HG03039 (cell line): ENCODE results near the gene HS3ST3B1.

Source experiments
- ATAC-seq: cut with Tn5 transposase; IDR thresholded peaks from one replicate; pipeline ENCODE4 v1.9.1; 2021; ENCODE audit warnings: mild to moderate bottlenecking, moderate library complexity; ENCODE audit not compliant: unreplicated experiment

The HS3ST3B1 gene

DNA sequence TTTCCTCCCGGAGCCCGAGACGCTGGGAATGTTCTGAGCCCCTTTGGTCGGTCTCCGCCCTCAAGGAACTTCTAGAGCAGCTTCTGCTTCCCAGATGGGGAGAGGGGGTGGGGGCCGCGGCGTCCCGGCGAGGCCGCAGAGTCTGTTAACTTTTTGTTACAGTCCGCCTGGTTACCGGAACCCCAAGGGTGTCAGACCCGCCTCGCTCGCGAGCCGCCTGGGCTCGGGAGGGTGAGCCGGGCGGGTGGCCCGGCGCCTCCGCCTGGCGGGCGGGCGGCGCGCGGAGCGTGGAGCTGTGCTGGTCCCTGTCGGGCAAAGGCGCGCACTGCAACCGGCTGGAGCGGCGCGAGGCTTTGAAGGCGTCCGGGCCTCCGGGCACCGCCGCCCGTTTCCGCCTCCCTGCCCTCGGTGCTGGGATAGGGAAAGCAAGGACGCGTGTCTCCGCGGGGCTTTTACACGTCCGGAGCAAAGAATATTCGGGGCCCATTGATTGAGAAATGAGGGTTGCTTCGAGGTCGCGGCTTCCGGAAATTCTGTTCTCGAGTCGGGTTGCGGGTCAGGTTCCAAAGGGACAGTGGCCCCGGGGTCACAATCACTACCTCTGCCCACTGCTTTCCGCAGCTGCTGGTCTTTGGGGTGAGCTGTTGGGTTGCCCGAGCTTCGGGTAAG lies 1.7 kb downstream of the HS3ST3B1 start:
- peak; percentile 44 for ATAC-seq

DNA sequence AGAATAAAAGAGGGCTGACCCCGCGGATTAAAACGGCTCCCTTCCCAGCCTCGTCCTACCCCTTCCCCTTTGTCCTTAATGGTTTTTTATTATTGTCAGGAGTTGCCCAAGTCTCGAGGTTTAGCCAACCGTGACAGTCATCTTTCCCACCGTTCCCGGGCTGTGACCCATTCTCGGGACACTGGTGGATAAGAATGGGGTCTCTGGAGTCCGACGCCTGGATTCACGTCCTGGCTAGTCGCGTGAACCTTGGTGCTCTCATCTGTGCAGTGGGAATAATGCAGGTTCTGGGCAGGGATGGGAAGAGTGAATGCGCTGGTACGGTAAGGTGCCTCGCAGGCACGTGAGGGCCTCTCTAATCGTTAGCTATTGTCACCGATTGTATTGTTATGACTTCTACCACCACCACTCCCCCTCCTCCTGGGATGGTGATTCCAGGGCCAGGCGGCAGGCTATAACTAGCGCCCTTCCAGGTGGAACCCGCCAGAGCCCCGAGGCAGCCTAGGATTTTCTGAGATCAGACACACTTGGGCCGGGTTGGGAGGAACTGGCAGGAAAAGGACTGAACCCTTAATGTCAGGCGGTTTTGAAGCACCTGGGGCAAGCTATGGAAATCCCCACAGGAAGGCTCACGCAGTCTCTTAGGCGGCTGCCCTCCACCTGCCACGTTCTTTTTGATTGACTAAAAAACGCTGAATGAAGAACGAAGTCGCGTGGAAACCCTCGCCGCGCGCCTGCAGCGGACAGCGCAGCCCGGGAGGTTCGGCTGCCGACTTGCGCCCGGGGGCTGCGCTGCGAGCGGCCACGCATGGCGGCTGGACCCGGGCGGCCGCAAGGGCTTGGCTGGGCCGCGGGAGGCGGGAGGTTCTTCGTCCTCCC lies 2.7 kb downstream of the HS3ST3B1 start:
- ATAC-seq, result no peak

DNA sequence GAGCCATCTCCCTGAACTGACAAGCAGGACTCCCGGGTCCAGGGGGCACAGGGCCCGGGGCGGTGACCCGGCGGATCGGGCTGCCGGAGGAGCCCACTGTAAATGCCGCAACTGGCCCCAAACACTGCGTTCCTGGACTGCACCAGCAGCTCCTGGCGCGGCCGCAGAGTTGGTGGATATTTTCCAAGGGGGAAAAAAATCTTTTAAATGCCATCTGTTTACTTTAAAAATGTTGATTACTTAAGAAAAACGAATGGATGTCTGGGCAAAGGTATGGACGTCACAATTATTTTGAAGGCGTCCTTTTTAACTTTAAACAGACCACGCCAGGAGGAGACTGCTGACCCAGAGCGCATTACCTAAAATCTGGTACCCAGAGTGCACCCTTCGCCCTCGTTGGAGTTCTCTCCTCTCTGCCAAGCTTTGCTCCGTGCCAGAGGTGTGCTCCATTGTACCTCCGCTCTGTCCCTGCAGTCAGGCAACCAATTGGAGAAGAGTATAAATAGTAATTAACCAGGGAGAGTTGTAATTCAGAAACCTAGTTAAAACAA lies 3.4 kb downstream of the HS3ST3B1 start:
- no peak for ATAC-seq

DNA sequence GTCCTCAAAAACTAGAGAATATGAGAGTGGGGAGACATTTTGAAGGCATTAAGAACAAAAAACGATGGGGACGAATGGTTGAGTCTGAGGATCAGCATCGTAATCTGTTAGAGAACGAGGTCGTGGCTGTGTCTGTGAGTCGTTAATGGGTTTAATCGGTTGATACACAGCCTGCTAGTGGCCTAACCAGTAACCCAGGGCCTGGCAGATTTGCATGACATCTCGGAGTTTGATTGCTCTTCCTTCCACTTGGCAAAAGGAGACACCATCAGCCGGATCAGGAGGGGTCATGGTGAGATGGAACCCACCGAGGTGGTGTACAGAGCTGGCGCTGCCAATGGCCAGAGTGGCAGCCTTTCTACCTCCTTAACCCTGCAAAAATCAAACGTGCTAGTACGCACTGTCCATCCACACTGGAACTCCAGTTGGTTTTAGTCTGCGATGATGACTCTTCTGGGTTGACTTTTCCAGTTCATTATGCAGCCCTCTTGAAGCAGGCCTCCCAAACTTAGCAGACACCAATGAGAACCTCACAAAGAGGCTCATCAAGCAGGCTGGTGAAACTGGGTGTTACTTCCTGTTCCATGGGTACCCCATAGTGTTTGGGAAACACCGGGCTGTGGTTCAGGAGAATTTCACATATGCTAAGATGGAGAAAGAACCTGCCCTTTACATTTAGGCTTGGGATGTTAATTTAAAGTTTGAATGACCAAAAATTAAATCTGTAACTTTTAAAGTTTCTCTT lies 4.1 kb downstream of the HS3ST3B1 start:
- ATAC-seq, result no peak

DNA sequence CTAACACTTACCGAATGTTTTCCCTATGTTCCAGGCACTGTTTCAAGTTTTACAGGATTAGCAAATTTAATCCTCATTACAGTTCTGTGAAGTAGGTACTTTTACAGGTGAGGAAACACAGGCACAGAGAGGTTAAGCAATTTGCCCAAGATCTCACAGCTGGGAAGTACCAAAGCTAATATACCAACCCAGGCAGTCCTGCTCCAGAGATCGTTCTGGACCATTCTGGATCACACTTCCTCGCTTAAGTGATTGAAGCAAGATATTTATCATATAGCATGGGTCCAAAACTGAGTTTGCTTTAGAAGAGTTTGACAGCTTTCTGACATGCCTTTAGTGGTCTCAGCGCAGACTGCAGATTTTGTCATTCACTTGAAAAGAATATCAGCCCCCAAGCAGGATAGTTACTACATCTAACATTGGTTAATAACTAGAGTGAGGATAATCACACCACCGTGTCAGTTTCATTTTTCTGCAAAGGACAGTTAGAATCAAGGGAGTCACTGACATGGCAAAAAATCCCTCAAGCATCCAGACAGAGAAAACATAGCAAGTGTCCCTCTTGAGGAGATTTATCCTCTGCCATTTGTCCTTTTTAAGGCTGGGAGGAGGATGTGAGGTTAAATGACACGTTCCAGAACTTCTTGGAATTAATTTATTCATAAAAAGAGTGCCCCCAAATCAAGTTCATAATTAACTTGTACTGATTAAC lies 5.1 kb downstream of the HS3ST3B1 start:
- no peak for ATAC-seq

DNA sequence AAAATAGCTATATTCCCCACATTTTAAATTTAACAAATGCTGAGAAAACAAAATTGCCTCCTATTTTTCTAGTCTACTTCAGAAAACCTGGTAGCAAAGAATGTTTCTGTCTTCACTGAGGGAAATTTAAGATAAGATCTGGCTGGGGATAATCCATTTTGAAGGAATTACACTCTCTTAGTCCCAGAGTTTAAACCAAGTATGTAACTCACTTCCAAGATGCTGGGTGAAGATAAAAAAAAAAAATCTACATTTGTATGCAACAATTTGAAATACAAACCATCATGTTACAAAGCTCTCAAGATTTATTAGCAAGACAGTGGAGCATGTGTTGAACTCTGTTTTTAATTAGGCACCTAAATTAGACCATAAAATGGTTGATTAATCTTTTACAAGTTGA lies 5.7 kb downstream of the HS3ST3B1 start:
- ATAC-seq, result no peak

DNA sequence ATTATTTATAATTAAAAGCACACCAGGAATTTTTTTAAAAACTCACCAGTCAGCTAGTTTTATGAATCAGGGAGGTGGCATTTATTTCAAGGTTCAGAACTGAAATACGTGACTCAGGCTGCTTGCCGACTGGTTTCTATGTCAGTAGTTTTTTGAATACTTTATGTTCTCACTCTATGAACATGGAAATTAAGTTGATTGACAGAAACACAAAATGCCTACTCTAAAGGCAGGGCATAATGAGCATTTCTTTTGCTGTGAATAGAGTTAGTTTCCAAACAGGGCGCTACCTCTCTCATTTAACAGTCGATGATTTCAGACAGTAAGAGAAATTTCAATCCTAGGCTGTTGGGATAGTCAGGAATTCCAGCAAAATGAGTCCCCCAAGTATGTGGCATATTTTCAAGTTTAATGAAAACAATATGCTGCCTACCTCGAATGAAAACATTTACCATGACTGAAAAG lies 6.7 kb downstream of the HS3ST3B1 start:
- no peak for ATAC-seq

DNA sequence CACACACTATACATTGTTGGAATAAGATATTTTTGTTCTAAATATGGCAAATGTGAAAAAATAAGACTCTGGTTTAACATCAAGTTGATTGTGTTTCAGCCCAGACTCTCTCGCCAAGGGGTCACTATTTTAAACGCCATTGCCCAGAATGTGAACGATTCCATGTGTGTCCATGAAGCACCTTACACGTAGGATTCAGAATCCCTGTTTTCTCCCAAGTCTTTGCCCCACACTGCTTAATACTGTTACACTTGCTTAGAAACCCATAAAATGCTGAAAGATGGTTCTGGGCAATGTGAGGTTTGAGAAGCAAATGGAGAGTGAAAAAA lies 7.7 kb downstream of the HS3ST3B1 start:
- ATAC-seq, result no peak

DNA sequence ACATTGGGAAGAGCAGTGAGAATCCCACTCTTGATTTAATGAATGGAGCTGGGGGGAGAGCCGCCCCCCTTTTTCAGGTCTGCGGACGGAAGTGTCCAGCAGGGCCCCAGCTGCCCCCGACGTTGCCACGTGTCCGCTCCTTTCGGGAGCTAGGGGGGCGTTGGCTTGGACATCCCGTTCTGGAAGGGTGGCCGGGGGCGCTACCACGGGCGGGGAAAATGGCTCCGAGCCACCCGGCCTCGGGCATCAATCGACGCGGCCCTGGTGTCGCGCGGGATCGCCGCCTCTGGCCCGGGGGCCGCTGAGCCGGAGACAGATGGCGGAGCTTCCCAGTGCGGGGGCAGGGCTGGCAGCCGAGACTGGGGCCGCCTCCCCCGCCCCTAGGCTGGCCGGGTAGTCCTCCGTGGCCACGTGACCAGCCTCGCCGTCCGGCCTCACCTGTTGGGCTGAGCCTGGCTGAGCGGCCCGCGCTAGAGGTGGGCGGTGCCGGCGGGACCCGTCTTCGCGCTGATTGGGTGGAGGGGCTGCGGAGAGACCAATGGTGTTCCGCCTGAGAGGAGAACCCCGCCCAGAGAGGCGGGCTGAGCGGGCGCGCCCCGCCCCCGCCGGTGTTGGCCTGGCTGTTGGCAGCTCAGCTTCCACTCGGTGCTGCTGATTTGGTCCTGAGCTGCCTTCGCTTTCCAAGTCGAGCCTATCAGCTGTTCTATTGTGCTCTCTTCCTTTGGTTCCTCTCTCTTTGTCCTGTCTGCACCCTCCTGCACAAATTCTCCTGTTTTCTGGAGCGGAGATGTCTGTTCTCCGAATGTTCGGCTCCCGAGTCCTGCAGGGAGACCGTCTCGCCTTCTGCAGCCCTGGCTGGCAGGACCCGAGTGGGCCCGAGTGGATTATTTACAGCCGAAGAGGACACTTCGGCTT lies 8.3 kb downstream of the HS3ST3B1 start:
- peak; percentile 68 for ATAC-seq

DNA sequence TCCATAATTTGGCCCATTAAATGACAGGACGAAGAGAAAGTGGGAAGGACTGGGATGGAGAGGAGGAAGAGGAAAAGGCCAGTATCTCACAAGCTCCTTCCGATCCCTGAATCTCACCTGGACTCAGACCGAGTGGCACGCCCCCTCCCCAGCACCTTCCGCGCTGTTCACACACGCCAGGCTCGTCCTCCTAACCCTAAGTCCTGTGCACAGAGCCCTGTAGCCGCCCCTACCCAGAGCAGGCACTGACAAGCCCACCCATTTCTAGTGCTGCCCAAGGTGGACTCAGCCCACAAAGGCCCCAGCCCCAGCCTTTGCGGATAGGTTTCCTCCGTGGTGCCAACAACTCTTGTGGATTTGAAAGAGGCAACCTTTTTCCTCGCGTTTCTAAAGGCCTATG lies 9.2 kb downstream of the HS3ST3B1 start:
- ATAC-seq, result no peak

DNA sequence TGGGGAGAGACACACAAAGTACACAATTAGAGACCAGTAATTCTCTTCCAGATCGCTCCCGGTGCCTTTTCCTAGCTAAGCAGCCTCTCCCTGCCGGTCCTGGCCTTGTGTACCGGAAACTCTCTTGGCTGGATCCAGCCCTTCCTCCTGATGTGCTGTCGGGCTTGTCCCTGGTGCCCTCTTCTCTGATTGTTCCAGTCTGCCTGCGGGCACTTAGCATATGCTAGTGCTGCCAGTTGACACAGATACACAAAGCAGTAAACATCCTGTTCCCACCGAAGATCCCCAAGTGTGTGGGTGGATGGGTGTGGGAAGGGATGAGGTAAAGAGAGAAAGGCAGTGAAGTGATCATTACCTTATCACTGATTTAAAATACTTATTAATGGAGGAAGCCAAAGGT lies 9.7 kb downstream of the HS3ST3B1 start:
- no peak for ATAC-seq

DNA sequence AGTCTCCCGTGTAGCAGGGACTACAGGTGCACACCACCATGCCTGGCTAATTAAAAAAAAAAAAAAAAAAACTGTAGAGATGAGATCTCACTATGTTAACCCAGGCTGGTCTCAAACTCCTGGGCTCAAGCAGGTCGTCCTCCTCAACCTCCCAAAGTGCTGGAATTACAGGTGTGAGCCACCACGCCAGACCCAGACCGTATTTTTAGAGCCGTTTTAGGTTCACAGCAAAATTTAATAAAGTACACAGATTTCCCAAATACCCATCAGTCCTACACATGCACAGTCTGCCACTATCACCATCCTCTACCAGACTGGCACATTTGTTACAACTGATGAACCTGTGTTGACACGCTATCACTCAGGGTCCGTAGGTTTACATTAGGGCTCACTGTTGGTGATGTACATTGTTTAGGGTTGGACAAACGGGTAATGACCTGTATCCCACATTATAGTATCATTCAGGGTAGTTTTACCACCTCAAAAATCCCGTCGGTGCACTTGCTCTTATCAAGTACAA lies 10.4 kb downstream of the HS3ST3B1 start:
- ATAC-seq, result no peak

DNA sequence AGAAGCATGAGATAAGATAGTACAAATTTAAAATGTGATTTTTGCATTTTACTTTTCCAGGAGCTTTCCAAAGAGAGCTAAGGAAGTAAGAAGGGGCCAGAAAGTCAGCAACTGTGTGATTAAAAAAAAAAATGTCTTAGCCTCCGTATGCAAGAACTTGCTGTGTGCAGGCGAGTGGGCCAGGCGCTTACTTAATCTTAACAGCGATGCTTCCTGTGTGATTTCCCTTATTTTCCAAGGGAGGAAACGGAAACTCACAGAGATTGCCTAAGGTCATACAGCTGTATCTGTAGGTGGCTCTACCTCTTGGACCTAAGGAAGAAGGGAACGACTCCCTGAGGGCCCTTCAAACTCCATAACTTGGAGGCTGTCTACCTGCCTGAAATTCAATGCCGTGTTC lies 11.1 kb downstream of the HS3ST3B1 start:
- no peak for ATAC-seq

DNA sequence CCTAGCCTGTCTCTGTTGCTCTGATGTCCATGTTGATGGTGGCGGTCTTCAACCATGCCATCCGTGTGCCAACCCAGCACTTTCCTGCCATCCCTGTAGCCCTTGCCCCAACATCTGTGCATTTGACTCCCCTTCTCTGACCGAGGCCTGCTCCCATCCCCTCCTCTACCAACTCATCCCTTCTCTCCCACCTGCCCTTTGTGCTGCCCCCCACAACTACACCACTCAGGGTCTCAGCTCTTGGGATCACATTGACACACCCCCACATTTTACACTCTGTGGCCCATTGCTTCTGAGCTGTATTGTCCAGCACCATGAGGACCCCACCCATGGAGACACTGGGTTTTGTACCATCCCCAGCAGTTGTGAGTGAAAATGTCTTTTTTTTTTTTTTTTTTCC lies 11.6 kb downstream of the HS3ST3B1 start:
- no peak for ATAC-seq

DNA sequence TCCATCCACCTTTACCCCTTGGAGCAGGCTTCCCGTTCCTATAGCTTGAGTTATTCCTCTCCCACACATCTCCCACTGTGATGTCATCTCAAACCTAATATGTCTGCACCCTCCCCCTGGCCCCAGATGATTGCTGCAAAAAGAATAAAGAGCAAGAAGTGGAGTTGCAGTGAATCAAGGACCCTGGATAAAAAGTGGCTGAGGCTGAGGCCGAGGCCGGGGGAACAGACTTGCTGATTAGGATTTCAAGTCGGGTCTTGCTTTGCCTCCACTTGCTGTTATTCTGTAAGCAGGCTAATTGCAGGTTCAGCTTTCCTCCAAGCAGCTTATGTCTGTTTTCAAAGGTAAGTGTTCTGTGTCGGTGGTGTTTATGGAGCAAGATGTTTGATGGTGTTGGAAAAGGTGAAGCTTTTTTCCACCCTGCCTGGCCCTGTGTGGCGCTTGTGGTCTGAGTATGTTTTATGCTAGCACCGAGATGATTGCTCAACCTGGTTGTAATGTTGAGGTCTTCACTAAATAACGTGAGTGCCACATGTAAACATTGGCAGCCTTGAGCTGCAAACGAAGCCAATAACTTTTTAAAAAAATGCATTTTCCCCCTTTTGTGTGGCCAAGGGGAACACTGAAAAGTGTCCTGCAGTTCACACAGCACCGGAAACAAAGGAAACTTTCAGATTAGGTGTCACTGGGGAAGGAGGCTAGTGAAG lies 15.4 kb downstream of the HS3ST3B1 start:
- no peak for ATAC-seq

DNA sequence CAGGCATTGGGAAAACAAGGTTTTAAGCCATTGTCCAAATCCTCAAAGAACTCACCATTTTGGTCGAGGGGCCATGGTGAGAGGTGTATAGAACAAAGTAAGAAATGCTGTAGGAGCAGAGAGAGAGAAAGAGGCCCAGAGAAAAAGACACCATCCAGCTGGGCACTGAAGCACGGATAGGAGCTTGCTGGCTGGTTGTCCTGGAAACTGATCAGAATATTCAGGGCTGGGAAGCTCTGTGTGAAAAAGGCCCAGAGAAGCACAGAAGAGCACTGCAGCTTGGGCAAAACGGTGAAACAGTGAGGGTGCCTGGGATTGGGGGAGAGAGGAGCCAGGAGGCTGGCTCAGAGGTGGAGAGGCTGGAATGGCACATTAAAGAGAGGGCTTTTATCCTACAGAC lies 16.5 kb downstream of the HS3ST3B1 start:
- no peak for ATAC-seq

DNA sequence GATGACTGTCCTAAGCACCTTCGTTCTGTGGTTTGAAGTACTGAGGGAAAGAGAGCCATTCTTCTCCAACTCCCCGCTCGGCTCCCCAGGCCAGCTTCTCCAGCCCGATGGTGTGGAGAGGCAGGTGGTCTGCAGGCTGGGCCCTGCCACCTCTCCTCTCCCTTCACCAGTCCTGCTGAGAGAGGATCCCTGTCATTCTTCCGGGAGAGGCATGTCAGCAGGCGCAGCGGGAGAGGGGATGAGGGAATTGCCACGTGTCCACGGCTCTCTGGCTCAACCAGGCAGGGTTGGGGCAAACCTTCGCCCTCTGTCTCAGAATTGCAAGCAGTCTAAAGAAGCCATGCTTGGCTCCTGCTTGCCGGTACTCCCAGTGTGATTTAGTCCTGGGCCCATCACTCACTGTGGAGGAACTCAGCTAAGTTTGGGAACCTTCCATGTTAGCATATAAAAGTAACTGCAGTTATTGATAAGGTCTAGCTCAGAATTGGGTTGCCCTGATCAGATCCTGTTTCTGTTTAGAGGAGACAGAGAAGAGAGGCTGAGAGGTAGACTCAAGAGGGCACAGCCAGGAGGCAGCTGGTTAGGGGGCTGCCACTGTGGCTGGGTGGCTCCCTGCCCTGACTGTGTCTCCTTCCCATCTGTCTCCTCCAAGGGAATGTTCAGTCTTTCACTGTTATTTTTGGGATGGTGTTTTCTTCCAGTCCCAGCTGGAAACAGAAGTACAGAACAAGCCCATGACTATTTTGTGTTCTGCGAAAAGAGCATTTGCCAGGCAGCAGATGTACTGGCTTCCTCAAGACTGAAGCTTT lies 17.4 kb downstream of the HS3ST3B1 start:
- ATAC-seq, result no peak

DNA sequence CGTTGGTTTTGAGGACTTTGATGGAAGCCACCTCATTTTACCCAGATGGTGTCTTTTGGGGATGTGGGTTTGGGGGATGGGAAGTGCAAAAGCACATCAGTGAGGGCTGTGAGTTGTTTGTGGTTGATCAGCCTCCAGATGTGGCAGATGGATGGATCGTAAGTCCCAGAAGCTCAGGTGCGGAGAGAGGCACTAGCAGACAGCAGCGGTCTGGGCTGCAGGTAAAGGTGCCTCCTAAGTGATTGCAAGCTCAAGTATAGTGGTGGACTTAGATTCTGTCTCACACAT lies 18.0 kb downstream of the HS3ST3B1 start:
- ATAC-seq, result no peak
